Activated naive CD4-positive, alpha-beta T cell (primary cell): ENCODE data around the gene DIPK1B.
"Not testable (repeated sequence)": the region's sequence is repeated elsewhere in the genome, so short reads cannot be mapped to it uniquely, and the experiment has no call there.

Experiments
- DNase-seq, 4 experiments: peaks; one replicate each; lab custom pipeline; 2025; lab: John Stamatoyannopoulos, UW

DIPK1B gene

DNA sequence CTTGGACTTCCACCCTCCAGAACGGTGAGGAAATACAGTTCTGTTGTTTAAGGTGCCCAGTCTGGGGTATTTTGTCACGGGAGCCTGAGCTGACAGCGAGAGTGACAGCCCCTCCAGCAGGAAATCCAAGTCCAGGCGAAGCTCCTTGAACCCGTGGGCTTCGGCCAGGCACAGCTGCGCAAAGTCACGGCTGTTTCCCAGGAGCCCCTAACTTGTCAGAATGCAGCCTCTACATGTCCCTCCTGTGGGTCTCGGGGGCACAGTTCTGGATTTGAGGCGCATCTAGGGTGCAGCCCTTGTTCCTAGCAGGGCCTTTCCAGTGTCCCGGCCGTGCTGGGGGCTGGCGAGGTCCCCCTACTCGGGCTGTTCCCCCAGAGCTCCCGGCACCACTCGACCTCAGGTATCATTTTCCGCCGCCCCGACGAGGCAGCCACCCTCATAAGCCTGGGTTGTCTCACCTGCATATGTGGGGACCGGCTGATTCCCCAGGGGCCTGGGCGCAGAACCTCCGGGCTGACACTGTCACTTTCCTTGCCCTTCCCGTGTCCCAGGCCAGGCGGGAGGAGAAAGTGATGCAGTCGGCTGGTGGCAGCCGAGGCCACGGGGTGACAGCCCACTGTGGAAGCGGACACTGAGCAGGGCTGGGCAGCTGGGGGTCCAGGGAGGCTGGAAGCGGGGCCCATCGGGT lies 41.1 kb downstream of the DIPK1B start:
- no peak for DNase-seq

DNA sequence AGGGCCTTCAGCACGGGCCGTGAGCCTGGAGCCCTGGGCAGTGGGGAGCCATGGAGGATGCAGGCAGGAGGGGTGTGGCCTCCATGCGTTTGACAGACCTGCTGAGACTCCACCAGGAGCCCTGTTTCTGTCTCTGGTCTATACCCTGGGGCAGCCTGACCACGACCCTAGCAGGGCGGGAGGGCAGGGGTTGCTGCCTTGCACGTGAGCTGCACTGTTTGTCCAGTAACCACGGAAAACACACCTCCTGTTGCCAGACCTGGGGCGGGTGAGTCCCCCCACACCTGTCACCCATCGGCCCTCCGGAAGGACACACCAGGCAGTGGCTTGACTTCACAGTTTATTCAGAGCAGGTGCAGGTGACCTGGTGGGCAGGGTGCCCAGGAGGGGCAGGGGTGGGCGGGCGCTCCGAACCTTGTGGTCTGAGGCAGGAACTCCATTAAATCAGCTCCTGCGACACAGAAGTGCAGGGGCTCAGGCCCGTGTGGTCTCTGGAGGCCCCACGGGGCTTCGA lies 41.7 kb downstream of the DIPK1B start:
- DNase-seq = no peak

DNA sequence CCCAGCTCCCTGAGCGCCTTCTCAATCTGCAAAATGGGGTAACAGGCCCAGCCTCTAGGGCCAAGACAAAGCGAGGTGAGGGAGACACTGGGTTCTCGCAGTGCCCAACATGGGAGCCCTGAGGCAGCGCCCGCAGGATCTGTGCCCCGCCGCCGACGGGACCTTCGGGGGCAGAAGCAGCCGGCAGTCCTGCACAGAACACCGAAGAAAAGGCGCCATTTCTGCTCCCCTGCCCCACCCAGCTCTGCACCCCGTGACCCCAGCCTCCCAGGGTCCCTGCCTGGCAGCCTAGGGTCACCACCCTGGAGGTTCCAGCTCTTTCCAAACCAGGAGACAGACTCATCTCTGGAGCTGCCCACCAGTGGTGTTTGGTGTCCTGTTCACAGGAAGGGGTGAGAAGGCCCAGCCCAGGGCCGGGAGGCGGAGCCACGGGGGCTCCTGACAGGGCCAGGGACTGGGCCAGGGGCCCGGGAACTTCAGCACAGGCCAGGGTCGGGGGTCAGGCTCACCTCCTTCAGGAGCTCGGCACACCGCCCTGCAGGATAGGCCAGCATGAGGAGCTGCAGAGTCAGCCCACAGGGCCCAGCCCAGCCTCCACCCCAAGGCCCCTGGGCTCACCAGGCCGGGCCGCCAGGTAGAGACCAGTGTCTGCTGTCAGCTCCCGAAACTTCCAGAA lies 42.4 kb downstream of the DIPK1B start:
- no peak for DNase-seq

DNA sequence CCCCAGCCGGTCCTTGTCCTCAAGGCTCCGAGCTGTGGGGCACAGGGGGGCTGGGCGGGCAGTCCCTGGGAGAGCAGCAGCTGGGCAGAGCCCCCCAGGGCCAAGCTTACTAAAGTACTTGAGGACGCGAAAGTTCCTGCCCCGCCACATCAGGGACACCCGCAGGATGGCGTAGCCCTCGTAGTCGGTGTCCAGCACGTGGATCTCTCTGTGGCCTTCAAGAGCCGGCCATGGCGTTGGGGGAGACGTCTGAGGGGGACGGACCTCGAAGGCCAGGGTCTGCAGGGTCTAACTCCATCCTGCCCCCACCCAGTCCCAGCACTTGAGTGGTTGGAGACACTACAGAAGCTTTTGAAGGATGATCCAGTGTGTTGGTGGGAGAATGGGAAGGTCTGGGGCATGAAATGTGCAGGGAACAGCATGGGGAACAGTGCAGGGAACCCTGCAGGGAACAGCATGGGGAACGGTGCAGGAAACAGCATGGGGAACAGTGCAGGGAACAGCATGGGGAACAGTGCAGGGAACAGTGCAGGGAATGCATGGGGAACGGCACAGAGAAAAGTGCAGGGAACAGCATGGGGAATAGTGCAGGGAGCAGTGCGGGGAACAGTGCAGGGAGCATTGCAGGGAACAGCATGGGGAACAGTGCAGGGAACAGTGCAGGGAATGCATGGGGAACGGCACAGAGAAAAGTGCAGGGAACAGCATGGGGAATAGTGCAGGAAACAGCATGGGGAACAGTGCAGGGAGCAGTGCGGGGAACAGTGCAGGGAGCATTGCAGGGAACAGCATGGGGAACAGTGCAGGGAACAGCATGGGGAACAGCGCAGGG lies 43.1 kb downstream of the DIPK1B start:
- not testable (repeated sequence) for DNase-seq

DNA sequence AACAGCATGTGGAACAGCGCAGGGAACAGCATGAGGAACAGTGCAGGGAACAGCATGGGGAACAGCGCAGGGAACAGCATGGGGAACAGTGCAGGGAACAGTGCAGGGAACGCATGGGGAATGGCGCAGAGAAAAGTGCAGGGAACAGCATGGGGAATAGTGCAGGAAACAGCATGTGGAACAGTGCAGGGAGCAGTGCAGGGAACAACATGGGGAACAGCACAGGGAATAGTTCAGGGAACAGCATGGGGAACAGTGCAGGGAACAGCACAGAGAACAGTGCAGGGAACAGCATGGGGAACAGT lies 43.7 kb downstream of the DIPK1B start:
- no peak for DNase-seq

DNA sequence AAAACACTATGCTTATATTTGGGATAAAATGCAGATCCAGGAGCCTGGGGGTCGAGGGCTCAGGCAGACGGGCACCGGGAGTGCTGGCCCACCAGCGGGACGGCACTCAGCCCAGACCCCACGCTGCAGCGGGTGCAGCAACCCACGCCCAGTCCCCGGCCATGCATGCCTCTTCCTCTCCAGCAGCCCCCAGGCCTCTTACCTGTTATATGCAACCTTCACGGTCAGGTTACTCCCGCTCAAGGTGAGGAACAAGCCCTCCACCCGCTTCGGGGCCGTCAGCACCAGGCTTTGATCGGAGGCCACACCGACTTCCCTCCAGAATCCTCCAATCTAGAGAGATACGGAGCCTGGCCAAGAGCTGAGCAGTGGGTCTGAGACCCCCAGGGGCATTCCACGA lies 44.5 kb downstream of the DIPK1B start:
- no peak for DNase-seq

DNA sequence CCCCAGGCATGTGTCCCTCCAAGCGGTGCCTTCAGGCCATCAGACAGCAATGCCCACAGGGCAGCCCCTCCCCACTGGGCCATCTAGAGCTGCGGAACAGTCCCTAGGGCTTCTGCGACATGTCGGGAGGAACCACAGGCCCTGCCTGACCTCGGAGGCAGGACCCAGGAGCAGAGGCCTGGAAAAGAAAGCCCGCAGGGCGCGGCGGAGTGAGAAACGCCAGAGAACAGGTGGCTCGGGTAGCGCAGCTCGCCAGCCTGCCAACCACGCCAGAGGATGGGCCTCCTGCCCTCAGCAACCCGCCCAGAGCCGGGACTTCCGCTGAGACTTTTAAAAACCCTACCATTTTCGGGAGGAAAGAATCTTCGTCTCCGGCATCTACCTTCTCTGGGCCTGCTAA lies 45.0 kb downstream of the DIPK1B start:
- no peak for DNase-seq

DNA sequence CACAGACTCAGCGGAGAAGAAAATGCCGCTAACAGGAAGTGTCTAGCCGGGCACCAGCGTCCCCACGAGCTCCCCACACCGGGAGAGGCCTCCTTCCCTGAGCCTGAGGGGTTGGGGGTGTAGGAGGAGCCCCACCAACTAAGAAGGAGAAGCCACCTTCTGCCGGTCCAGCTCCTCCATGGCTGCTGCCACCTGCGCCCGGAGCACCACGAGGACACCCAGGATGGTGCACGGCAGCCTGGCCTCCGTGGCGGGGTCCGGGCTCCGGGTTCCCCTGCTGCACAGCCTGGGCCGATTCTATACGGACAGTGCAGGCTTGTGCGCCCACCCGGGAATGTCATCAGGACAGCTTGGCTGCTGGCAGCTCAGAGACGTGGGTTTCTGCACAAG lies 45.4 kb downstream of the DIPK1B start:
- DNase-seq = no peak

DNA sequence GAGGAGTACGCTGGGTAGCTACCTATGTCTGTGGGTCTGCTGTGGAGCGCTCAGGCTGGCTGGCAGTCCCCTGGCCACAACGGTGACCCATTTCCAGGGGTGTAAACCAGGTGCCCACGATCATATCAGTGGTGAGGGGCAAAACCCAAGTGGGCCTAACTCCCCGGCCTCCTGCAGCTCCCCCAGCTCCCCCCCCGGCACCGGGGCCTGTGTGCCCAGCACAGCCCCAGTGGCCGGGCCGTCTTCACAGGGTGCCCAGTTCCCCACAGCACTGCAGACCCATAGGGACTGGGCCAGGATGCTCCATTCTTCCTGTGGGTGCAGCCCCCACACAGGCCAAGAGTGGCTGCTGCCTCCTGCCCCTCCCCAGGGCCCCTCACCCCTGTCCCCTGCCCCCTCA lies 46.6 kb downstream of the DIPK1B start:
- DNase-seq = no peak

DNA sequence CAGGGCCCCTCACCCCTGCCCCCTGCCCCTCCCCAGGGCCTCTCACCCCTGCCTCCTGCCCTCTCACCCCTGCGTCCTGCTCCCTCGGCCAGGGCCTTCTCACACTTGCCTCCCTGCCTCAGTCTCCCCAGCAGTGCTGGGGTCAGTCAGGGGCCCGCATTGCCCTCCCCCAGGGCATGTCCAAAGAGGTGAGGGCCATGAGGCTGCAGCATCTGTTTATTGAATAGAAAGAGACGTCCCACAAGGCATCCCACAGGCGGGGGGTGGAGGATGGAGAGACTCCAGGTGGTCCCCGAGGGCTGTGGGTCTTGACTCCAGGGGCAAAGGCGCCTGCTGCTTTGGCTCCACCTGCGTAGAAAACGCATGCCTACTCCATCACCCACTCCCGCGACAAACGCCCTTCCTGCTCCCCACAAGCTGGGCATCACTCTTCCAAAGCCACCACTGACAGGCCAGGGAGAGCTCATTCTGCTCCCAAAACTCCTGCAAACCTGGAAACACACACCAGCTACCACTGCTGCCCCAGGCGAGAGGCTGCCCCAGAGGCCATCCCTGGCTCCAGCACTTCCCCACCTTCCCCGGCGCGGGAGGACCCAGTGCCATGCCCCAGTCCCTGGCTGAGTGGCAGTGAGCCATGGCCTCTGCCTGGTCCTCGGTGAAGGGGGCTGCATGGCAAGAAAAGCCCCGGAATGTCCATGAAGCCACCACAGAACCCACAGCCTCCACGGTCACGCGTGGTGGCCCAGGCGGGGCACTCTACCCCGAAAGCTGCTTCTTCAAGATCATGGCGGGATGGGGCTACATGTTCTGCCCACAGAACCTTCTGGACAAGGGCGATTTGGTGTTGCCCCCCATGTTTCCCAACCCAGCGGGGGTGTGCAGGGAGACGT lies 47.3 kb downstream of the DIPK1B start:
- no peak for DNase-seq

DNA sequence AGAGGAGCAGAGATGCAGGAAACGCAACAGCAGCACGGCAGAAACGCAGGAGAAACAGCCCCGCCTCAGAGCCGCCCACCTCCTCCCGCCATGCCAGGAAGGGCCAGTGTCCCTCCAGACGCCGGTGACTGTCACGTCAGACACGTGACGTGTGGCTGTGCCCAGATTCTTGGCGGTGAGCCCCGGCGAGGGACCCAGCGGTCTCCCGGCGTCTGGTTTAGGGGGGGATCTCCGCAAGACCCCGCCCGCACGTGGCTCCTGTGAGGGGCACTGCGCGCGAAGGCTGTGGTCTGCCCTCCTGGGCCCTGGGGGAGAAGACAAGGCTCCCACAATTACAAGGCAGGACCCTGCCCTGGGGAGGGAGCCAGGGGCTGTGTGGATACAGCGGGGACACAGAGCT lies 48.1 kb downstream of the DIPK1B start:
- no peak for DNase-seq

DNA sequence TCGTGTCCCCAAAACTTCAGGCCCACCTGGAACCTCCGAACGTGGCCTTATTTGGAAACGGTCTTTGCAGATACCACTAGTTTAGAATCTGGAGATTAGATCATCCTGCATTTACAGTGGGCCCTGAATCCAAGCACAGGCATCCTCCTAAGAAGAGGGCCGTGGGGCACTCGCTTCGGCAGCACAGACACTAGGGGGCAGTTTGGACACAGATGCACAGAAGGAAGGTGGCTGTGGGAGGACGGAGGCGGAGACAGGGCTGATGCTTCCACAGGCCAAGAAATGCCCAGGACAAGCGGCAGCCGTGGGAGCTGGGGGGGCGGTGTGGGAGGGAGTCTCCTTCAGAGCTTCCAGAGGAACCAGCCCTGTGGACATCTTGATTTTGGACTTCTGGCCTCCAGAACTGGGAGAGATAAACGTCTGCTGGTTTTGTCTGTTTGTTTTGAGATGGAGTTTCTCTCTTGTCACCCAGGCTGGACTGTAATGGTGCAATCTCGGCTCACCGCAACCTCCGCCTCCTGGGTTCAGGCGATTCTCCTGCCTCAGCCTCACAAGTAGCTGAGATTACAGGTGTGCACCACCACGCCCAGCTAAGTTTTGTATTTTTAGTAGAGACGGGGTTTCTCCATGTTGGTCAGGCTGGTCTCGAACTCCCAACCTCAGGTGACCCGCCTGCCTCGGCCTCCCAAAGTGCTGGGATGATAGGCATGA lies 48.6 kb downstream of the DIPK1B start:
- not testable (repeated sequence) for DNase-seq

DNA sequence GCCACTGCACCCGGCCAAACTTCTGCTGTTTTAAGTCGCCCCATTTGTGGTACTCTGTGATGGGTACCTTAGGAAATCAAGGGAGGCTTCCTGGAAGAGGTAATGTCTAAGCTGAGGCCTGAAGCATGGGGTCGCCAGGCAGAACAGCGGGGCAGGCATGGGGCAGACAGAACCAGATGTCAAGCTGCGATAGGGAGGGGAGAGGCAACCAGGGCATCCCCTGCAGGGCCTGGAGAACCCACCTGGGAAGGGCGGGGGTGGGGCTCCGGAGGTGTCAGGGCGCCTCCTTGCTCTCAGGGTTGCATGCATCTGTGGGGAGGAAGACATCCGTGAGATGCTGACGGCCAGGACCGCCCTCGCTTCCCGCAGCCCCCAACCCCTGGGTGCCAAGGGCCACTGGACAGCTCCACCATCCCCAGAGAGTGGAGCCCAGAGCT lies 49.2 kb downstream of the DIPK1B start:
- no peak for DNase-seq

DNA sequence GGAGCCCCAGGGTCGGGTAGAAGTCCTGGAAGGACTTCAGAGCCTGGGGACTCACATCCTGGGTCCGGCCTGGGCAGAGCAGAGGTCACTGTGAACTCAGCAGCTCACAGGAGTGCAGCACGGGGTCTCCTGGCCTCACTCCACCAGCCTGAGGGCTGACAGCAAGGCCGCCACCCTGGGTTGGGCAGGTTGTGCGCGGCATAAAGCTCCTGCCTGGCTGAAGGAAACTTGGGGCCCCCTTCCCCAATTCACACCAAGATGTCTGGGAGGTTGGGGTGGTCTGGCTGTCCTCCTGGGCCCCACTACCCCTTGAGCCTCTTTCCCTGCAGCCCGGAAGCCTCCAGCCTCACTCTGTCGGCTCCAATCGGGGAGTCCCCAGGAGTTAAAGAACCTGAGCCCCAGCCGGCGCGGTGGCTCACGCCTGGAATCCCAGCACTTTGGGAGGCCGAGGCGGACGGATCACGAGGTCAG lies 49.9 kb downstream of the DIPK1B start:
- DNase-seq = no peak

DNA sequence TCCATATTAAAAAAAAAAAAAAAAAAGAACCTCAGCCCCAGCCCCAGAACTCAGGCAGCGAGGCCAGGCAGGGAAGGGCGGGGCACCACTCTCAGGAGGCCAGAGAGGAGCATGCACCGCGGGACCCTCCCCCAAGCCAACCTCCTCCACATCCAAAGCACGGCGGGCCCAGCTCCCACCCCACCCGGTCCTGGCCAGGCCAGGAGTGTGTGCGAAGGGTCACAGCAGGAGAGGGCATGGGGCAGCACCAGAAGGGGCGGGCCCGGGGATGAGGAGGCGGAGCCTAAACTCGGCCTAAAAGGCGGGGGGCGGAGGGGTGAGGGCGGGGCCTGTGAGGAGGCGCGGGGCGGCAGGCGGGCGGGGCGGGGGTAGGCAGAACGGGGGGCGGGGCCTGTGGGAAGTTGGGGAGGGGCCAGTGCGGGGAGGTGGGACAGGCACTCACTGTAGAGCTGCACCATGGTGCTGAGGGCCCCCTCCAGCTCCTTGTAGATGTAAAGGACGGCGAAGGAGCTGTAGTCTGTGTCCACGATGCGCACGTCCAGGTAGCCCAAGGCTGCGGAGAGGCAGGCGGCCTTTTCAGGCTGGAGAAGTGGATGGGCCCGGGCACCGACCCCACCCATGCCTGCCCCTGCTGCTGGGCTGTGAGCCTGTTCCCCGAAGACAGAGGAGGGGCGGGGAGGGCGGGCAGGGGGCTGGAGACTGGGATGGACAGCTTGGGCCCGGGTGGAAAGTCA lies 50.7 kb downstream of the DIPK1B start:
- DNase-seq = peak in 1 of 4 experiments; percentile 12

DNA sequence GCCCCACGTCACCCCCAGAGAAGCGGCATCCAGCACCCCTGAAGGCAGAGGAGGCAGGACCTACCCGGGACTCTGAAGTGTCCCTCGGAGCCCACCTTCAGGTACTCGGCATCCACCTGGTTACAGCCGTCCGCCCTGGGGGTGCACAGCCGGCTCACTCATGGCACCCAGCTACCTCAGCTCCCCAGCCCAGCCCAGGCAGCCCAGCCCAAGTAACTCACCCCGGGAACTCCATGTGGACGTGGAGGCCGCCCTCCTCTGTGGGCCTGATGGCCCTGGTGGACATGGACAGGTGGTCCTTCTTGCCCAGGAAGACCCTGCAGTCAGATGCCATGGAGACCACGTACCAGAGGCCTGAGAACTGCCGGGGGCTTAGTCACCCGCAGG lies 51.3 kb downstream of the DIPK1B start:
- DNase-seq = no peak

DNA sequence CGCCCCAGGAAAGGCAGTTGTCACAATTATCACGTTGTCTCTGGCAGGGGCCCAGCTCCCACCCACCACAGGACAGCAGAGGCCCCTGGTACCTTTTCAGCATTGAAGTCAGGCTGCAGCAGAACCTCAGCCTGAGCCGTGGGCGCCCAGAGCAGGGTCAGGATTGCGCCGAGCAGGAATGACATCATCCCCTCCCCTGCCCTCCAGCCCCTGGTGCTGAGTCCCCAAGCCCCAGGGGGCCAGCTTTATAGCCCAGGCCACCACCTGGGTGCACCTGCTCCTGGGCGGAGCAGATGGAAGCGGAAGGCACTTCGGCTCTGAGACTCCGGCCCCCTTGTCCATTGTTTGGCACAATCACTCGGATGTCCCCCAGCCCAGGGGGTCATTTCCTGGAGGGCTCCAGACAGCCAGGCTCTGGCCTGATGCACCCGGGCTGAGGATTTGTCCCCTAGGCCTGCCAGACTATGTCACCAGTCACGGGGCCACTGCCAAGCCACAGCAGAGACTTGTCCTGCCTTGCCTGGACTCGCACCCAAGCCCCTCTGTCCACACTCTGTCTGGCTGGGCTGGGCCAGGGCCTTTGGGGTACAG lies 52.0 kb downstream of the DIPK1B start, which contains the start of gene LCN15:
TSS of gene LCN15 (minus strand) at position 218 of the 591 bp plus-strand sequence. CDS start at position 188, 30 bp downstream.
- DNase-seq = no peak

DNA sequence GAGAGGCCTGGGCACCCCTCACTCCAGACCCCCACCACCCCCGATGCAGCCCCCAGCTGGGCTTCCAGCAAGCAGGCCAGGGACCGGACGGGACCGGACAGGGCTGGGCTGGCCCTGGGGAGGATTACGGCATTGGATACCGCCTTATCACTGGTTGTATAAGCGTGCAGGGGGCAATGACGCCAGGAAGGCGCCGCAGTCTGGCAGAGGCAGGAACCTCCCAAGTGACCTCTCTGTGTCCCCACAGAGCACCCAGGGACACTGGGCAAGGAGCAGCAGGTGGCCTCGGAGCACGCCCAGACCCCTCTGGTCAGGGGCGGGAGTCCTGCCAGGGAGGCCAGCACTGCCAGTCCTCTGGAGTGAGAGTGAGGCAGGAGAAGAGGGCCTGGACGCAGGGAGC lies 52.7 kb downstream of the DIPK1B start:
- no peak for DNase-seq

DNA sequence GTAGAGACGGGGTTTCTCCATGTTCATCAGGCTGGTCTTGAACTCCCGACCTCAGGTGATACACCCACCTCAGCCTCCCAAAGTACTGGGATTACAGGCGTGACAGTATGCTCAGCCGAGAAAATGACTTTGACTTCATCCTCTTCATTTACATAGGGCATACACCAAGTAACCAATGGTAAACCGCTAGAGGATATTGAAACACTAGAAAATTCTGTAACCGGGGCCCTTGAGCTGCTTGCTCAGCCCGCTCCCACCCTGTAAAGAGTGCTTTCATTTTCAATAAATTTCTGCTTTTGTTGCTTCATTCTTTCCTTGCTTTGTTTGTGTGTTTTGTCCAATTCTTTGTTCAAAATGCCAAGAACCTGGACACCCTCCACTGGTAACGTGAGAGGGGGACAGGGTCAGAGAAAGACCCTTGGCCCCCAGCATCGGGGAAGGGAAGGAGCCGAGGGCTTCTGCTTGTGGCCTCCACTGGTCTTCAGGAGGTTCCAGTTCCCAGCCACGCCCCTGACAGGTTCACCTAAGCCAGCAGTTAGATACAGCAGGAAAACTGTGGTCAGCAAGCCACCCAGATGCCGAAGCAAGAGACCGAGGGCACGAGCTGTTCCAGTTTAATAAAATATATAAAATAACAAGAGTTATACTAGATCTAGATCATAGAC lies 53.5 kb downstream of the DIPK1B start:
- not testable (repeated sequence) for DNase-seq
